WTC11 (cell line): ENCODE results near the gene ABTB2. TPM values are rescaled to one million over a fixed set of nuclear protein-coding genes. Genes with fewer than 3 reads are reported as not detected.

Source experiments
- ATAC-seq: fragments of 200-7000 bp; cut with Tn5 transposase; 2 replicates; pipeline ENCODE4 v1.10.0; 2021; ENCODE audit warnings: mild to moderate bottlenecking, moderate library complexity
- CTCF ChIA-PET: fragments of 300-600 bp; sonication (Branson Sonifier 250); formaldehyde crosslinking; loops from one replicate; lab custom pipeline; 2021; ENCODE audit warnings: antibody characterized with exemption; lab: Charles Lee
- POLR2A ChIA-PET: fragments of 350-600 bp; sonication (Branson Sonifier 250); formaldehyde crosslinking; loops from one replicate; lab custom pipeline; 2021; ENCODE audit warnings: antibody characterized with exemption; lab: Charles Lee
- DNase-seq: peaks from one replicate; pipeline ENCODE4 v3.0.0; 2021; ENCODE audit warnings: low spot score
- H3K27ac Mint-ChIP-seq: 2 replicates; pipeline ENCODE4 v1.8.0; 2021; ENCODE audit warnings: mixed read lengths
- H3K27me3 Mint-ChIP-seq: 2 replicates; pipeline ENCODE4 v1.8.0; 2021; ENCODE audit warnings: low read depth, mild to moderate bottlenecking, moderate library complexity, mixed read lengths
- H3K36me3 Mint-ChIP-seq: 2 replicates; pipeline ENCODE4 v1.8.0; 2021; ENCODE audit warnings: mixed read lengths
- H3K4me1 Mint-ChIP-seq: 2 replicates; pipeline ENCODE4 v1.8.0; 2022; ENCODE audit warnings: mixed read lengths
- H3K4me3 Mint-ChIP-seq: 2 replicates; pipeline ENCODE4 v1.8.0; 2021; ENCODE audit warnings: mild to moderate bottlenecking, moderate library complexity, mixed read lengths
- H3K9me3 Mint-ChIP-seq: 2 replicates; pipeline ENCODE4 v1.8.0; 2021; ENCODE audit warnings: mixed read lengths
- CREM ChIP-seq: sonication (generic); formaldehyde crosslinking; IDR thresholded peaks from 2 replicates; pipeline ENCODE4 v1.8.1; 2022; ENCODE audit warnings: mild to moderate bottlenecking, missing genetic modification reagents, moderate library complexity
- FOXP1 ChIP-seq: sonication (generic); formaldehyde crosslinking; IDR thresholded peaks from 2 replicates; pipeline ENCODE4 v1.8.0; 2022; ENCODE audit warnings: missing genetic modification reagents, mild to moderate bottlenecking, moderate library complexity, borderline replicate concordance
- HMGA2 ChIP-seq: fragments of 250-450 bp; sonication (Bioruptor Pico); IDR thresholded peaks from 2 replicates; pipeline ENCODE4 v1.4.0; 2021; ENCODE audit warnings: mild to moderate bottlenecking, moderate library complexity
- IRF2 ChIP-seq: sonication (generic); formaldehyde crosslinking; IDR thresholded peaks from 2 replicates; pipeline ENCODE4 v1.8.0; 2022; ENCODE audit warnings: low read depth, missing genetic modification reagents, borderline replicate concordance
- JUN ChIP-seq: sonication (generic); formaldehyde crosslinking; IDR thresholded peaks from 2 replicates; pipeline ENCODE4 v1.8.0; 2023; ENCODE audit warnings: mild to moderate bottlenecking, missing genetic modification reagents
- KAT7 ChIP-seq: sonication (generic); formaldehyde crosslinking; IDR thresholded peaks from 2 replicates; pipeline ENCODE4 v1.8.1; 2023; ENCODE audit warnings: missing genetic modification reagents, mild to moderate bottlenecking, borderline replicate concordance
- NR1H2 ChIP-seq: sonication (generic); formaldehyde crosslinking; IDR thresholded peaks from 2 replicates; pipeline ENCODE4 v1.9.0; 2021; ENCODE audit warnings: mild to moderate bottlenecking, moderate library complexity, missing genetic modification reagents
- NR2C2 ChIP-seq: sonication (generic); formaldehyde crosslinking; IDR thresholded peaks from 2 replicates; pipeline ENCODE4 v1.8.0; 2022; ENCODE audit warnings: mild to moderate bottlenecking, missing genetic modification reagents
- SP1 ChIP-seq: sonication (generic); formaldehyde crosslinking; conservative IDR thresholded peaks from 2 replicates; pipeline ENCODE4 v1.8.1; 2022; ENCODE audit warnings: missing genetic modification reagents
- TEAD4 ChIP-seq: sonication (generic); formaldehyde crosslinking; IDR thresholded peaks from 2 replicates; pipeline ENCODE4 v1.8.0; 2022; ENCODE audit warnings: mild to moderate bottlenecking, missing genetic modification reagents
- ZBTB21 ChIP-seq: sonication (generic); formaldehyde crosslinking; IDR thresholded peaks from 2 replicates; pipeline ENCODE4 v1.8.1; 2023; ENCODE audit warnings: mild to moderate bottlenecking, missing genetic modification reagents, borderline replicate concordance
- ZNF219 ChIP-seq: sonication (generic); formaldehyde crosslinking; IDR thresholded peaks from 2 replicates; pipeline ENCODE4 v1.8.0; 2023; ENCODE audit warnings: missing genetic modification reagents, mild to moderate bottlenecking, borderline replicate concordance
- ZNF416 ChIP-seq: fragments of 250-450 bp; sonication (Bioruptor Pico); IDR thresholded peaks from 2 replicates; pipeline ENCODE4 v1.9.0; 2021; ENCODE audit warnings: mild to moderate bottlenecking, inconsistent platforms
- ZNF423 ChIP-seq: fragments of 250-450 bp; sonication (Bioruptor Pico); IDR thresholded peaks from 2 replicates; pipeline ENCODE4 v2.1.2; 2022; ENCODE audit warnings: mild to moderate bottlenecking, moderate library complexity
- total RNA-seq: library from RNA; stranded (reverse); gene quantifications from 3 replicates; pipeline ENCODE4 v1.2.3, GENCODE V29; 2021
- TF ChIP-seq, protein P1 (sequence below): sonication (generic); formaldehyde crosslinking; IDR thresholded peaks from 2 replicates; pipeline ENCODE4 v1.8.0; 2022; ENCODE audit warnings: mild to moderate bottlenecking, missing genetic modification reagents
- TF ChIP-seq, protein P2 (sequence below): sonication (generic); formaldehyde crosslinking; IDR thresholded peaks from 2 replicates; pipeline ENCODE4 v1.8.1; 2023; ENCODE audit warnings: mild to moderate bottlenecking, missing genetic modification reagents, borderline replicate concordance
- TF ChIP-seq, protein P3 (sequence below): sonication (generic); formaldehyde crosslinking; IDR thresholded peaks from 2 replicates; pipeline ENCODE4 v1.8.1; 2023; ENCODE audit warnings: mild to moderate bottlenecking, moderate library complexity, missing genetic modification reagents
- TF ChIP-seq, protein P4 (sequence below): sonication (generic); formaldehyde crosslinking; IDR thresholded peaks from 2 replicates; pipeline ENCODE4 v1.8.1; 2022; ENCODE audit warnings: low read depth, mild to moderate bottlenecking, moderate library complexity, missing genetic modification reagents, borderline replicate concordance
- TF ChIP-seq, protein P5 (sequence below): sonication (generic); formaldehyde crosslinking; IDR thresholded peaks from 2 replicates; pipeline ENCODE4 v1.8.1; 2023; ENCODE audit warnings: mild to moderate bottlenecking, missing genetic modification reagents
- TF ChIP-seq, protein P6 (sequence below): fragments of 250-450 bp; sonication (Bioruptor Pico); IDR thresholded peaks from 2 replicates; pipeline ENCODE4 v1.8.0; 2021; ENCODE audit warnings: mild to moderate bottlenecking

ABTB2 gene
- total RNA-seq, 1 experiment from 2014 or later: 12.8 TPM

DNA sequence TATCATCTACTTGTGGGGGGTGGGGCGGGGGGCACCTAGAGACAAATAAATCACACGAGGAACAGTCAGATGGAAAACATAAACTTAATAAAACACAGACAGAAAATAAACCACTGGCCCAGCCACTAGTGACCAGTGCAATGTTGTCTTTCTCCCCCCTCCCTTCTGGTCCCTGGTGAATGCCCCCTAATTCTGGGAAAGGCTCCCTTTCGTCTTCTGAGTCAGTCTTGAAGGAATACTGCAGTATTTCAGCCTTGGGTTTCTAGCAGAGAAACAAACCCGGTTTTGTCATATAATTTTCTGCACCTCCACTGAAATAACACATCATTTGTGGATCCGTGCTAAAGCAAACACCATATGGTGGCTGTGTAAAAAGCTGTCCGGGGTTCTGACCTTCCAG, 101.7 kb downstream of the ABTB2 start:
- DNase-seq: no peak
- ChIA-PET CTCF (no interaction called here), POLR2A (no interaction called here)
- no peak overlapping the region for H3K4me3 Mint-ChIP-seq
- no peak for ATAC-seq
- no peaks in the 10 kb centered on the region for H3K27me3 Mint-ChIP-seq
- no peak overlapping the region for H3K27ac Mint-ChIP-seq
- H3K4me1 Mint-ChIP-seq: peaks cover 25% of the 10 kb centered on the region
- no peaks in the 10 kb centered on the region for H3K36me3 Mint-ChIP-seq
- no peak for TF ChIP-seq CREM (CRISPR knock-in tag)
- H3K9me3 Mint-ChIP-seq: no peaks in the 10 kb centered on the region

DNA sequence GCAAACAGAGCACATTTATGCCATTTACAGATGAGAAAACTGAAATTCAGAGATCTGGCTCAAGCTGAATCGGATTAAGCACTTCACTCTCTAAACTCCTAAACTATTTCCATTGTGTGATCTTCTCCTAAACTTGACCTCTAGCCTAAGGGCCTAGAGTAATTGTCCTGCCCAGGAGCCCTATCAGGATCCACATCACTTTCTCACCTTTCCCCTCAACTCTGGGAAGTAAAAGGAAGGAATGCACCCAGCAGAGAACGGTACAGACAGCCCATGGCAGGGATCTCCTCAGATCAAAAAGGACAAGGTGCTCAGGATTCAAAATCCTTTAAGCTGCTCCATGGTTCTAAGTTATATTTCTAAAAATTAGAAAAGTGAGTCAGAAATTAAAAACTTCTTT, 102.7 kb downstream of the ABTB2 start:
- no peaks in the 10 kb centered on the region for H3K36me3 Mint-ChIP-seq
- no peak overlapping the region for H3K4me3 Mint-ChIP-seq
- ChIA-PET CTCF (no interaction called here), POLR2A (no interaction called here)
- ATAC-seq (no peak; the same call in none of the 2 replicates), DNase-seq (no peak)
- no peak overlapping the region for H3K27ac Mint-ChIP-seq
- no peaks in the 10 kb centered on the region for H3K9me3 Mint-ChIP-seq
- TF ChIP-seq FOXP1 (no peak), NR1H2 (no peak), SP1 (CRISPR knock-in tag) (no peak), ZNF416 (CRISPR knock-in tag) (no peak), KAT7 (no peak), JUN (CRISPR knock-in tag) (no peak), TEAD4 (CRISPR knock-in tag) (no peak), IRF2 (CRISPR knock-in tag) (no peak), ZBTB21 (CRISPR knock-in tag) (no peak)
- TF ChIP-seq, protein P1, sequence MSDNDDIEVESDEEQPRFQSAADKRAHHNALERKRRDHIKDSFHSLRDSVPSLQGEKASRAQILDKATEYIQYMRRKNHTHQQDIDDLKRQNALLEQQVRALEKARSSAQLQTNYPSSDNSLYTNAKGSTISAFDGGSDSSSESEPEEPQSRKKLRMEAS (CRISPR knock-in tag): no peak
- TF ChIP-seq, protein P2, sequence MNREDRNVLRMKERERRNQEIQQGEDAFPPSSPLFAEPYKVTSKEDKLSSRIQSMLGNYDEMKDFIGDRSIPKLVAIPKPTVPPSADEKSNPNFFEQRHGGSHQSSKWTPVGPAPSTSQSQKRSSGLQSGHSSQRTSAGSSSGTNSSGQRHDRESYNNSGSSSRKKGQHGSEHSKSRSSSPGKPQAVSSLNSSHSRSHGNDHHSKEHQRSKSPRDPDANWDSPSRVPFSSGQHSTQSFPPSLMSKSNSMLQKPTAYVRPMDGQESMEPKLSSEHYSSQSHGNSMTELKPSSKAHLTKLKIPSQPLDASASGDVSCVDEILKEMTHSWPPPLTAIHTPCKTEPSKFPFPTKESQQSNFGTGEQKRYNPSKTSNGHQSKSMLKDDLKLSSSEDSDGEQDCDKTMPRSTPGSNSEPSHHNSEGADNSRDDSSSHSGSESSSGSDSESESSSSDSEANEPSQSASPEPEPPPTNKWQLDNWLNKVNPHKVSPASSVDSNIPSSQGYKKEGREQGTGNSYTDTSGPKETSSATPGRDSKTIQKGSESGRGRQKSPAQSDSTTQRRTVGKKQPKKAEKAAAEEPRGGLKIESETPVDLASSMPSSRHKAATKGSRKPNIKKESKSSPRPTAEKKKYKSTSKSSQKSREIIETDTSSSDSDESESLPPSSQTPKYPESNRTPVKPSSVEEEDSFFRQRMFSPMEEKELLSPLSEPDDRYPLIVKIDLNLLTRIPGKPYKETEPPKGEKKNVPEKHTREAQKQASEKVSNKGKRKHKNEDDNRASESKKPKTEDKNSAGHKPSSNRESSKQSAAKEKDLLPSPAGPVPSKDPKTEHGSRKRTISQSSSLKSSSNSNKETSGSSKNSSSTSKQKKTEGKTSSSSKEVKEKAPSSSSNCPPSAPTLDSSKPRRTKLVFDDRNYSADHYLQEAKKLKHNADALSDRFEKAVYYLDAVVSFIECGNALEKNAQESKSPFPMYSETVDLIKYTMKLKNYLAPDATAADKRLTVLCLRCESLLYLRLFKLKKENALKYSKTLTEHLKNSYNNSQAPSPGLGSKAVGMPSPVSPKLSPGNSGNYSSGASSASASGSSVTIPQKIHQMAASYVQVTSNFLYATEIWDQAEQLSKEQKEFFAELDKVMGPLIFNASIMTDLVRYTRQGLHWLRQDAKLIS: no peak
- TF ChIP-seq, protein P3, sequence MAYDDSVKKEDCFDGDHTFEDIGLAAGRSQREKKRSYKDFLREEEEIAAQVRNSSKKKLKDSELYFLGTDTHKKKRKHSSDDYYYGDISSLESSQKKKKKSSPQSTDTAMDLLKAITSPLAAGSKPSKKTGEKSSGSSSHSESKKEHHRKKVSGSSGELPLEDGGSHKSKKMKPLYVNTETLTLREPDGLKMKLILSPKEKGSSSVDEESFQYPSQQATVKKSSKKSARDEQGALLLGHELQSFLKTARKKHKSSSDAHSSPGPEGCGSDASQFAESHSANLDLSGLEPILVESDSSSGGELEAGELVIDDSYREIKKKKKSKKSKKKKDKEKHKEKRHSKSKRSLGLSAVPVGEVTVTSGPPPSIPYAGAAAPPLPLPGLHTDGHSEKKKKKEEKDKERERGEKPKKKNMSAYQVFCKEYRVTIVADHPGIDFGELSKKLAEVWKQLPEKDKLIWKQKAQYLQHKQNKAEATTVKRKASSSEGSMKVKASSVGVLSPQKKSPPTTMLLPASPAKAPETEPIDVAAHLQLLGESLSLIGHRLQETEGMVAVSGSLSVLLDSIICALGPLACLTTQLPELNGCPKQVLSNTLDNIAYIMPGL (CRISPR knock-in tag): no peak
- H3K27me3 Mint-ChIP-seq: no peaks in the 10 kb centered on the region
- H3K4me1 Mint-ChIP-seq: peaks cover 26% of the 10 kb centered on the region

DNA sequence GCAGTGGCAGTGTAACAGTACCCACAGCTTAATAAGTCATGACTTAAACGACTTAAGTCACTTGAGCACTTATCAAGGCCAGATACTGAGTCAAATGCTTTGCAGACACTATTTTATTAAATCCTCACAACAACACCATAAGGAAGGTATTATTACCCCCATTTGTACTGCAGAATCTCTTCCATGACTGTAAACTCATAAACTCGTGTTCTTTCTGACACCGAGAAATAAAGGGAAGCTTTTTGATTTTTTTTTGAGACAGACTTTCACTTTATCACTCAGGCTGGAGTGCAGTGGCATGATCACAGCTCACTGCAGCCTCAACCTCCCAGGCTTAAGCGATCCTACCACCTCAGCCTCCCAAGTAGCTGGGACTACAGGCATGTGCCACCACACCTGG, 103.8 kb downstream of the ABTB2 start:
- no peaks in the 10 kb centered on the region for H3K36me3 Mint-ChIP-seq
- H3K27me3 Mint-ChIP-seq: no peaks in the 10 kb centered on the region
- ATAC-seq (no peak), DNase-seq (no peak)
- no peak overlapping the region for H3K4me3 Mint-ChIP-seq
- H3K27ac Mint-ChIP-seq: no peak overlapping the region
- no peaks in the 10 kb centered on the region for H3K9me3 Mint-ChIP-seq
- H3K4me1 Mint-ChIP-seq: peaks cover 21% of the 10 kb centered on the region
- ChIA-PET CTCF (interaction anchor here (3.9 kb wide), 1 partner anchor 80 kb away, joined by 24 read pairs; no protein-coding TSS in a partner anchor), POLR2A (no interaction called here)
- TF ChIP-seq ZNF219 (no peak), ZNF423 (no peak), NR2C2 (CRISPR knock-in tag) (no peak), HMGA2 (CRISPR knock-in tag) (no peak)
- TF ChIP-seq, protein P4, sequence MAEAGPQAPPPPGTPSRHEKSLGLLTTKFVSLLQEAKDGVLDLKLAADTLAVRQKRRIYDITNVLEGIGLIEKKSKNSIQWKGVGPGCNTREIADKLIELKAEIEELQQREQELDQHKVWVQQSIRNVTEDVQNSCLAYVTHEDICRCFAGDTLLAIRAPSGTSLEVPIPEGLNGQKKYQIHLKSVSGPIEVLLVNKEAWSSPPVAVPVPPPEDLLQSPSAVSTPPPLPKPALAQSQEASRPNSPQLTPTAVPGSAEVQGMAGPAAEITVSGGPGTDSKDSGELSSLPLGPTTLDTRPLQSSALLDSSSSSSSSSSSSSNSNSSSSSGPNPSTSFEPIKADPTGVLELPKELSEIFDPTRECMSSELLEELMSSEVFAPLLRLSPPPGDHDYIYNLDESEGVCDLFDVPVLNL (CRISPR knock-in tag): no peak
- TF ChIP-seq, protein P5, sequence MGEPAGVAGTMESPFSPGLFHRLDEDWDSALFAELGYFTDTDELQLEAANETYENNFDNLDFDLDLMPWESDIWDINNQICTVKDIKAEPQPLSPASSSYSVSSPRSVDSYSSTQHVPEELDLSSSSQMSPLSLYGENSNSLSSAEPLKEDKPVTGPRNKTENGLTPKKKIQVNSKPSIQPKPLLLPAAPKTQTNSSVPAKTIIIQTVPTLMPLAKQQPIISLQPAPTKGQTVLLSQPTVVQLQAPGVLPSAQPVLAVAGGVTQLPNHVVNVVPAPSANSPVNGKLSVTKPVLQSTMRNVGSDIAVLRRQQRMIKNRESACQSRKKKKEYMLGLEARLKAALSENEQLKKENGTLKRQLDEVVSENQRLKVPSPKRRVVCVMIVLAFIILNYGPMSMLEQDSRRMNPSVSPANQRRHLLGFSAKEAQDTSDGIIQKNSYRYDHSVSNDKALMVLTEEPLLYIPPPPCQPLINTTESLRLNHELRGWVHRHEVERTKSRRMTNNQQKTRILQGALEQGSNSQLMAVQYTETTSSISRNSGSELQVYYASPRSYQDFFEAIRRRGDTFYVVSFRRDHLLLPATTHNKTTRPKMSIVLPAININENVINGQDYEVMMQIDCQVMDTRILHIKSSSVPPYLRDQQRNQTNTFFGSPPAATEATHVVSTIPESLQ (CRISPR knock-in tag): no peak
- TF ChIP-seq, protein P6, sequence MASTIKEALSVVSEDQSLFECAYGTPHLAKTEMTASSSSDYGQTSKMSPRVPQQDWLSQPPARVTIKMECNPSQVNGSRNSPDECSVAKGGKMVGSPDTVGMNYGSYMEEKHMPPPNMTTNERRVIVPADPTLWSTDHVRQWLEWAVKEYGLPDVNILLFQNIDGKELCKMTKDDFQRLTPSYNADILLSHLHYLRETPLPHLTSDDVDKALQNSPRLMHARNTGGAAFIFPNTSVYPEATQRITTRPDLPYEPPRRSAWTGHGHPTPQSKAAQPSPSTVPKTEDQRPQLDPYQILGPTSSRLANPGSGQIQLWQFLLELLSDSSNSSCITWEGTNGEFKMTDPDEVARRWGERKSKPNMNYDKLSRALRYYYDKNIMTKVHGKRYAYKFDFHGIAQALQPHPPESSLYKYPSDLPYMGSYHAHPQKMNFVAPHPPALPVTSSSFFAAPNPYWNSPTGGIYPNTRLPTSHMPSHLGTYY (CRISPR knock-in tag): no peak
